CD4-positive, alpha-beta T cell treated with Interleukin-10 for 1 hour (primary cell): ENCODE results near the gene BAHCC1.
"Not testable (repeated sequence)": the region's sequence is repeated elsewhere in the genome, so short reads cannot be mapped to it uniquely, and the experiment has no call there.

Source experiments
- DNase-seq: peaks from one replicate; pipeline ENCODE4 v3.0.0-alpha.2; 2020

BAHCC1 gene

GRCh38 chr17:81414756-81415516 is 19.7 kb downstream of the BAHCC1 start:
- DNase-seq, result no peak

GRCh38 chr17:81415681-81416080 is 20.4 kb downstream of the BAHCC1 start:
- DNase-seq, result no peak

GRCh38 chr17:81416612-81417011 is 21.4 kb downstream of the BAHCC1 start:
- no peak for DNase-seq

- DNase-seq, result no peak
These were observed 22.0 kb downstream of the BAHCC1 start for GRCh38 chr17:81417049-81417878.

- DNase-seq, result no peak
These were observed 22.8 kb downstream of the BAHCC1 start for GRCh38 chr17:81417879-81418709.

- no peak for DNase-seq
These were observed 23.6 kb downstream of the BAHCC1 start for GRCh38 chr17:81418710-81419318.

- DNase-seq, result no peak
These were observed 24.1 kb downstream of the BAHCC1 start for GRCh38 chr17:81419319-81419885.

- DNase-seq, result no peak
These were observed 24.9 kb downstream of the BAHCC1 start for GRCh38 chr17:81419886-81420768.

- no peak for DNase-seq
These were observed 25.7 kb downstream of the BAHCC1 start for GRCh38 chr17:81420769-81421462.

- DNase-seq, result no peak
These were observed 27.8 kb downstream of the BAHCC1 start for GRCh38 chr17:81422776-81423697.

- DNase-seq, result no peak
These were observed 28.4 kb downstream of the BAHCC1 start for GRCh38 chr17:81423698-81424071.

GRCh38 chr17:81424151-81425017 is 29.1 kb downstream of the BAHCC1 start:
- peak; percentile 18 for DNase-seq

- DNase-seq, result not testable (repeated sequence)
These were observed 29.8 kb downstream of the BAHCC1 start for GRCh38 chr17:81425041-81425440.

- peak; percentile 26 for DNase-seq
These were observed 30.6 kb downstream of the BAHCC1 start for GRCh38 chr17:81425716-81426392.

GRCh38 chr17:81426393-81427172 is 31.3 kb downstream of the BAHCC1 start:
- no peak for DNase-seq

- DNase-seq, result no peak
These were observed 32.2 kb downstream of the BAHCC1 start for GRCh38 chr17:81427173-81428120.
